ENCODE data around the gene GSX2. TPM values are rescaled to one million over a fixed set of nuclear protein-coding genes. Genes with fewer than 3 reads are reported as not detected.

The GSX2 gene
- polyA plus RNA-seq, 2 of the 4 experiments (the other 2 are of a cell fraction): not detected

- no peak for FAIRE-seq
- 85% methylated on average over 20 of the region's 22 CpGs for WGBS (ENCODE audit: missing lambda C conversion rate)
- Histone ChIP-seq H3K27ac (no peak overlapping the region), H3K4me2 (no peak overlapping the region), H3K9me3 (no peaks in the 10 kb centered on the region), H3K4me1 (no peaks in the 10 kb centered on the region), H3K4me3 (no peak overlapping the region)
- CTCF ChIA-PET: no interaction called here
- no peak for DNase-seq (ENCODE audit: low read depth in 1 of 2, low spot score in 1 of 2)
- TF ChIP-seq RAD21 (conservative IDR thresholded peaks at IDR 0.05 in 1 of 2, IDR thresholded peaks at IDR 0.05 in 1 of 2) (no peak), JUN (IDR thresholded peaks at IDR 0.05) (no peak), RFX5 (IDR thresholded peaks at IDR 0.05) (no peak), ZNF302 (CRISPR knock-in tag; IDR thresholded peaks at IDR 0.05) (no peak), RARB (CRISPR knock-in tag; IDR thresholded peaks at IDR 0.05) (no peak), HOXB13 (CRISPR knock-in tag; IDR thresholded peaks at IDR 0.05; ENCODE audit: low read depth) (no peak), MAX (IDR thresholded peaks at IDR 0.05) (no peak), HEYL (CRISPR knock-in tag; IDR thresholded peaks at IDR 0.05) (no peak)
- POLR2A ChIA-PET: no interaction called here
- ATAC-seq: no peak
These were observed 8.2 kb downstream of the GSX2 start for GRCh38 chr4:54107951-54108748.

GRCh38 chr4:54109241-54110018 lies 9.5 kb downstream of the GSX2 start:
- no peak for DNase-seq (ENCODE audit: low read depth in 1 of 2, low spot score in 1 of 2)
- FAIRE-seq: no peak
- 85% methylated on average over 50 of the region's 51 CpGs for WGBS (ENCODE audit: missing lambda C conversion rate)
- no peak for ATAC-seq
- no peak overlapping the region for H3K4me3 ChIP-seq
- TF ChIP-seq MAX (IDR thresholded peaks at IDR 0.05) (no peak), USF2 (IDR thresholded peaks at IDR 0.05) (no peak), NFE2L2 (conservative IDR thresholded peaks at IDR 0.05; ENCODE audit: low read length) (no peak), HES2 (IDR thresholded peaks at IDR 0.05) (no peak), NPAS2 (CRISPR knock-in tag; IDR thresholded peaks at IDR 0.05; ENCODE audit: borderline replicate concordance) (no peak), FOSL2 (IDR thresholded peaks at IDR 0.05) (no peak), FOSL2 (CRISPR knock-in tag; IDR thresholded peaks at IDR 0.05) (no peak), MYC (IDR thresholded peaks at IDR 0.05; ENCODE audit: borderline replicate concordance, low read length) (no peak), CTCF (IDR thresholded peaks at IDR 0.05) (no peak), HOXB13 (CRISPR knock-in tag; IDR thresholded peaks at IDR 0.05; ENCODE audit: low read depth) (no peak), MAFK (IDR thresholded peaks at IDR 0.05; ENCODE audit: partially characterized antibody) (no peak), HDAC2 (IDR thresholded peaks at IDR 0.05) (no peak), HMGXB4 (CRISPR knock-in tag; IDR thresholded peaks at IDR 0.05; ENCODE audit: borderline replicate concordance) (no peak), ATOH8 (CRISPR knock-in tag; IDR thresholded peaks at IDR 0.05; ENCODE audit: low read depth) (no peak), ZC3H11A (IDR thresholded peaks at IDR 0.05) (no peak)
- H3K4me1 ChIP-seq: no peaks in the 10 kb centered on the region
- H3K9me3 ChIP-seq: no peaks in the 10 kb centered on the region
- ChIA-PET POLR2A (no interaction called here), CTCF (no interaction called here)
- no peak overlapping the region for H3K4me2 ChIP-seq
- no peak overlapping the region for H3K27ac ChIP-seq

All from A549 (cell line).